ENCODE results near the gene ABAT. TPM values are rescaled to one million over a fixed set of nuclear protein-coding genes. Genes with fewer than 3 reads are reported as not detected.

ABAT gene
- total and polyA plus RNA-seq, 10 of the 15 experiments (the other 5 are each of a cell fraction or from before 2014, with no cell fraction given) = 1.0 to 10.6 (median 1.9) TPM

GRCh38 chr16:8826278-8826879 is 152.0 kb downstream of the ABAT start:
- Histone ChIP-seq H2AFZ (ENCODE audit: control insufficient read depth, low read depth, low read length) (no peak overlapping the region), H4K20me1 (ENCODE audit: control insufficient read depth, insufficient read depth) (no peaks in the 10 kb centered on the region), H3K36me3 (ENCODE audit: control insufficient read depth in 2 of 2, insufficient read depth in 2 of 2, low read length in 1 of 2) (peaks cover 7 to 38% of the 10 kb centered on the region in 2 experiments), H3K4me2 (ENCODE audit: control insufficient read depth, insufficient read depth) (no peak overlapping the region), H3K27ac (ENCODE audit: control insufficient read depth, insufficient read depth) (no peak overlapping the region), H3K79me2 (ENCODE audit: control insufficient read depth, insufficient read depth, low read length) (no peaks in the 10 kb centered on the region; the same call in 1 of the 2 replicates), H3K4me3 (no peak overlapping the region), H3K27me3 (replicated peaks in 1 of 2; ENCODE audit: control insufficient read depth in 2 of 2, insufficient read depth in 2 of 2, low read length in 1 of 2) (no peaks in the 10 kb centered on the region), H3K9ac (ENCODE audit: control insufficient read depth, insufficient read depth, low read length) (no peak overlapping the region), H3K4me1 (ENCODE audit: control insufficient read depth, insufficient read depth, low read length) (no peaks in the 10 kb centered on the region), H3K9me3 (replicated peaks; ENCODE audit: control insufficient read depth, insufficient read depth, low read length) (no peaks in the 10 kb centered on the region)
- 73% methylated on average over 3 of the region's 3 CpGs for WGBS (ENCODE audit: insufficient coverage, insufficient replicate concordance, low lambda C conversion rate, missing lambda C conversion rate)
- no peak for DNase-seq (ENCODE audit: low read depth, low spot score)
- ChIA-PET RAD21 (ENCODE audit: unreplicated experiment) (no interaction called here), CTCF (interaction anchor here (0.7 kb wide), 1 partner anchor 29 kb away, joined by 3 read pairs; no protein-coding TSS in a partner anchor), SMC1A (ENCODE audit: uncharacterized antibody, unreplicated experiment) (no interaction called here), POLR2A (no interaction called here)
- ATAC-seq = 0 out of 3 replicates have a peak, but pooled peaks have one; percentile 40
- FAIRE-seq = no peak
- no TSS peak for BruUV-seq (replicated peaks)
- intact Hi-C loops (cut with micrococcal nuclease; ENCODE audit: unreplicated experiment) (no loop called here), in situ Hi-C loops (cut with MboI) (no loop called here)
- TF ChIP-seq RFX5 (IDR thresholded peaks at IDR 0.05; ENCODE audit: low read depth, low read length) = no peak
- TF ChIP-seq SRF (IDR thresholded peaks at IDR 0.05; ENCODE audit: low read depth in 2 of 2, low read length in 2 of 2) = no peak
- TF ChIP-seq STAT1 (conservative IDR thresholded peaks at IDR 0.05) = no peak
- TF ChIP-seq IRF4 (IDR thresholded peaks at IDR 0.05; ENCODE audit: low read depth, low read length) = no peak
- TF ChIP-seq, protein P1, sequence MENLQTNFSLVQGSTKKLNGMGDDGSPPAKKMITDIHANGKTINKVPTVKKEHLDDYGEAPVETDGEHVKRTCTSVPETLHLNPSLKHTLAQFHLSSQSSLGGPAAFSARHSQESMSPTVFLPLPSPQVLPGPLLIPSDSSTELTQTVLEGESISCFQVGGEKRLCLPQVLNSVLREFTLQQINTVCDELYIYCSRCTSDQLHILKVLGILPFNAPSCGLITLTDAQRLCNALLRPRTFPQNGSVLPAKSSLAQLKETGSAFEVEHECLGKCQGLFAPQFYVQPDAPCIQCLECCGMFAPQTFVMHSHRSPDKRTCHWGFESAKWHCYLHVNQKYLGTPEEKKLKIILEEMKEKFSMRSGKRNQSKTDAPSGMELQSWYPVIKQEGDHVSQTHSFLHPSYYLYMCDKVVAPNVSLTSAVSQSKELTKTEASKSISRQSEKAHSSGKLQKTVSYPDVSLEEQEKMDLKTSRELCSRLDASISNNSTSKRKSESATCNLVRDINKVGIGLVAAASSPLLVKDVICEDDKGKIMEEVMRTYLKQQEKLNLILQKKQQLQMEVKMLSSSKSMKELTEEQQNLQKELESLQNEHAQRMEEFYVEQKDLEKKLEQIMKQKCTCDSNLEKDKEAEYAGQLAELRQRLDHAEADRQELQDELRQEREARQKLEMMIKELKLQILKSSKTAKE (IDR thresholded peaks at IDR 0.05; ENCODE audit: low read depth, poor library complexity, severe bottlenecking) = no peak
- TF ChIP-seq BCLAF1 (IDR thresholded peaks at IDR 0.05) = no peak
- no peak for TF ChIP-seq CBX3 (IDR thresholded peaks at IDR 0.05; ENCODE audit: borderline replicate concordance, low read depth)
- TF ChIP-seq BCL3 (IDR thresholded peaks at IDR 0.05; ENCODE audit: borderline replicate concordance, insufficient read depth, low read depth, low read length, poor library complexity, severe bottlenecking) = no peak
- no peak for TF ChIP-seq CHD1 (IDR thresholded peaks at IDR 0.05; ENCODE audit: low read depth, low read length)
- no peak for TF ChIP-seq SMAD5 (IDR thresholded peaks at IDR 0.05; ENCODE audit: low read depth)
- no peak for TF ChIP-seq CEBPZ (IDR thresholded peaks at IDR 0.05; ENCODE audit: low read depth, low read length)
- no peak for TF ChIP-seq HDAC2 (IDR thresholded peaks at IDR 0.05)
- no peak for TF ChIP-seq RB1 (IDR thresholded peaks at IDR 0.05; ENCODE audit: borderline replicate concordance)
- TF ChIP-seq NFYA (IDR thresholded peaks at IDR 0.05; ENCODE audit: borderline replicate concordance, low read depth, low read length) = no peak

Data from GM12878 (cell line).